AG04449 (cell line): Measurements from ENCODE around the gene EIF2D.
"Not testable (repeated sequence)": the region's sequence is repeated elsewhere in the genome, so short reads cannot be mapped to it uniquely, and the experiment has no call there.

ENCODE experiments used
- CTCF ChIA-PET: fragments of 350-600 bp; formaldehyde crosslinking; extraction: SDS; loops from one replicate; lab custom pipeline; 2021; ENCODE audit warnings: antibody characterized with exemption; lab: Yijun Ruan, JAX
- POLR2A ChIA-PET: fragments of 400-600, 350-600 bp; formaldehyde crosslinking; extraction: SDS; loops from one replicate; lab custom pipeline; 2020; ENCODE audit warnings: antibody characterized with exemption, inconsistent platforms; lab: Yijun Ruan, JAX
- DNase-seq: peaks from one replicate; pipeline ENCODE4 v3.0.0-alpha.2; 2010; ENCODE audit warnings: low read depth, low spot score
- H3K4me3 ChIP-seq: 2 replicates; pipeline ENCODE4 v1.5.1; 2011; ENCODE audit warnings: low read depth, mild to moderate bottlenecking, control low read depth, low read length
- TF ChIP-seq, protein P1 (sequence below): IDR thresholded peaks from one replicate; pipeline ENCODE4 v1.5.1; 2011; ENCODE audit warnings: mild to moderate bottlenecking, moderate library complexity, low read length, control low read depth, inconsistent platforms; ENCODE audit not compliant: insufficient read depth; ENCODE audit errors: missing control alignments

The EIF2D gene

DNA sequence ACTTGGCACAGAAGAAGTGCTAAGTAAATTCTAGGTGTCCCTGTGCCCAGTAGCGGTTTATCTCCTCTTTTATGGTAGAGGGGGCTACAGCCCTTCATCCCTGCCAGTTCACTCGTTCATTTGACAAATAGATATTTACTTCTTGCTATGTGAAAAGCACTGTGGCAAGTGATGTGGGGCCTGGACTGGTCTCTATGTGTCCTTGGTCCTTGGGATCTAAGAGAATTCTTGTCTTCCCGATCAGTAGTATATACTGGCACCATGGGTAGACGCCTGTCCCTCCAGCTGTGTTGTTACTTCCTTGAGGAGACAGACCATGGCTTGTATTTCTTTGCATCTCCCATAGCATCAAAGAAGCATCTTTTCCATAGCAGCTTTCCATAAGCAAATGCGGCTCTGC is 29.7 kb downstream of the EIF2D start:
- TF ChIP-seq, protein P1, sequence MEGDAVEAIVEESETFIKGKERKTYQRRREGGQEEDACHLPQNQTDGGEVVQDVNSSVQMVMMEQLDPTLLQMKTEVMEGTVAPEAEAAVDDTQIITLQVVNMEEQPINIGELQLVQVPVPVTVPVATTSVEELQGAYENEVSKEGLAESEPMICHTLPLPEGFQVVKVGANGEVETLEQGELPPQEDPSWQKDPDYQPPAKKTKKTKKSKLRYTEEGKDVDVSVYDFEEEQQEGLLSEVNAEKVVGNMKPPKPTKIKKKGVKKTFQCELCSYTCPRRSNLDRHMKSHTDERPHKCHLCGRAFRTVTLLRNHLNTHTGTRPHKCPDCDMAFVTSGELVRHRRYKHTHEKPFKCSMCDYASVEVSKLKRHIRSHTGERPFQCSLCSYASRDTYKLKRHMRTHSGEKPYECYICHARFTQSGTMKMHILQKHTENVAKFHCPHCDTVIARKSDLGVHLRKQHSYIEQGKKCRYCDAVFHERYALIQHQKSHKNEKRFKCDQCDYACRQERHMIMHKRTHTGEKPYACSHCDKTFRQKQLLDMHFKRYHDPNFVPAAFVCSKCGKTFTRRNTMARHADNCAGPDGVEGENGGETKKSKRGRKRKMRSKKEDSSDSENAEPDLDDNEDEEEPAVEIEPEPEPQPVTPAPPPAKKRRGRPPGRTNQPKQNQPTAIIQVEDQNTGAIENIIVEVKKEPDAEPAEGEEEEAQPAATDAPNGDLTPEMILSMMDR = no peak
- H3K4me3 ChIP-seq = no peak overlapping the region
- CTCF ChIA-PET = interaction anchor here (0.7 to 16.6 kb wide), 25 partner anchors 7 to 122 kb away, joined by 3 to 568 read pairs (median 12); partner anchors contain the start of genes EIF2D, IKBKE and RASSF5
- POLR2A ChIA-PET = no interaction called here
- no peak for DNase-seq

DNA sequence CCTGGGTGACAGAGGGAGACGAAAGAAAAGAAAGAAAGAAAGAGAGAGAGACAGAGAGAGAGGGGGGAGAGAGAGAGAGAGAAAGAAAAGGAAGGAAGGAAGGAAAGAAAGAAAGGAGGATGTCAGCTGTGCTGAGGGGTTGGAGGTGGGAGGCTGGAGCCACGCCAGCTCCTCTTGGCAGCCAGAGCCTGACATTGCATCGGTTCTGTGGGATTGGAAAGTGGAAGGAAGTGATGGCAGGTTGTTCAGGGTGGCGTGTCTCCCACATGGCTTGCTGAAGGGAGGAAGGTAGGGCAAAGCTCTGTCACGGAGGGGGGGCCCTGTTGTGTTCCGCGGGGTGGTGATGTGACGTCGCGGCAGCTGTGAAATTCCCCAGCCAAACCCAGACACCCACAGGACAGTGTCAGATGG is 30.7 kb downstream of the EIF2D start:
- DNase-seq = no peak
- TF ChIP-seq, protein P1 = no peak
- H3K4me3 ChIP-seq = no peak overlapping the region
- POLR2A ChIA-PET = no interaction called here
- CTCF ChIA-PET = interaction anchor here (0.7 to 16.6 kb wide), 11 partner anchors 12 to 580 kb away, joined by 3 to 568 read pairs (median 4); partner anchors contain the start of gene RASSF5

DNA sequence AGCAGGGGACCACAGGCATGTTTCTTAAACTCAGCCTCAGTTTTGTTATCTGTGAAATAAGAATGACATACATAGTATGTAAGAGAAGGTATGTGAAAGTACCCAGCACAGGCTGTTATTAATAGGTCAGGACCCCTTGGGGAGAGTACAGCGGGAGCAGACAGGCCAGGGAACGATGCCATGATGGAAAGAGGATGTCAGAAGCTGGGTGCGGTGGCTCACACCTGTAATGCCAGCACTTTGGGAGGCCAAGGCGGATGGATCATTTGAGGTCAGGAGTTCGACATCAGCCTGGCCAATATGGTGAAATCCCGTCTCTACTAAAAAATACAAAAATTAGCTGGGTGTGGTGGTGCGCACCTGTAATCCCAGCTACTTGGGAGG is 31.2 kb downstream of the EIF2D start:
- H3K4me3 ChIP-seq, DNase-seq, POLR2A ChIA-PET: not testable (repeated sequence)
- CTCF ChIA-PET = interaction anchor here (0.7 to 16.6 kb wide), 10 partner anchors 13 to 580 kb away, joined by 3 to 568 read pairs (median 4); partner anchors contain the start of gene RASSF5

DNA sequence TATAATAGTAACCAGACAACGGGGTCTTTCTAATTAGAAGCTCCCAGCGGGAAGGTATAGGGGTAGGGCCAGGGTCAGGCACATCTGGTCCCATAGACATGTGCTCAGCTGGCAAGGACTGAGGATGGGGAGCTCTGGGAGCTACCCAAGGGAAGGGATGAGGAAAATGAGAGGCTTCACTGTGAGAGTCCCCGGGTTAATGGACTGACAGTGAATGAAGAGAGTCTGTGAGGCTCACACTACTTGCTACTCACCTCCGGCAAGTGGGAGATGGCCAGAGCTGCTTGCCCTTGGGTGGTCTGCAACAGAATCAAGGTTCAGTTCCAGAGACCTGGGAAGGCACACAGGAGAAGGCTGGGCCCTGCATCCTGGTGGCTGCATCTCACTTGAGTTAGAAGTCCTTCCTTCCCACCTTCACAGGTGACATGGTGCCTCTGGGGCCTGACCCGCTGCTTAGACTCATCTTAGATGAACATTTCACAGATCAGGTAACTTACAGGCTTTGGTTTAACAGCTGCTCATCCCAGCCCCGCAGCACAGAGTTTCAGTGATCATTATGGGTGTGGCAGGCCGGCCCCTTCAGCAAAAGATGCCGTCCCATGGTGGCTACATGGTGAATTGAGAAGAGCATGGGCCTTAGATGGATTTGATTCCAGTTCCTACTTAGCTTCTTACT is 31.7 kb downstream of the EIF2D start:
- POLR2A ChIA-PET = no interaction called here
- TF ChIP-seq, protein P1 = no peak
- DNase-seq = no peak
- CTCF ChIA-PET = interaction anchor here (0.9 to 16.6 kb wide), 11 partner anchors 8 to 579 kb away, joined by 3 to 568 read pairs (median 6); partner anchors contain the start of gene RASSF5
- H3K4me3 ChIP-seq = no peak overlapping the region

DNA sequence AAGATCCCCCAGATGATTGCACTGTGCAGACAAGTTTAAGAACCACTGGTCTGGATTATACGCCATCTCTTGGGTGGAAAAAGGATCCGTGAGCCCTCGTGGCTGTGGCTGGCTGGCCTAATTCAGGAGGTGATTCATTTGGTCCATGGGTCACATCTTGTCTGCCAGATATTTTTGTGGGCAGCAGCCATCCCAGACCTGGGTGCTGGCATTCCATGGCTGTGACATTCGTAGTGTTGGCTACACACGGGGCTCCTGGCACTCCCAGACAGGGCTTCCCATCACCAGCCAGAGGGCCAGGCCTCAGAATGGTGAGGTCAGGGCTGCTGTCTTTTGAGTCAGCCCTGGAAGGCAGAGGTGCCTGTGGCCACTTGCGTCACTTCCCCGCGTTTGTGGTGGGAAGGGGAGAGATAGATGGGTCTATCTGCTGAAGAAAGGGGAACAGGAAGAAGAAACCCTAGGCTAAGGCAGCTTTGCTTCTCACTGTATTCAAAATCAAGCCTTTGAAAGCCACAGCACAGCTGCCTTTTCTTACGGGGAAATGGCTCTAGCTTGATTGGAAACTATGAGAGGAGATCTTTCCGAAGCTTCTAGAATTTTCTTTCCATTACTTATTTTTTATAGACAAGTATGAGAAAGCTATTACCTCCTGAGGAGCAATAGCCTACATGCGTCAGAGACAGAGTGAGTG is 32.4 kb downstream of the EIF2D start:
- TF ChIP-seq, protein P1 = no peak
- POLR2A ChIA-PET = no interaction called here
- no peak overlapping the region for H3K4me3 ChIP-seq

DNA sequence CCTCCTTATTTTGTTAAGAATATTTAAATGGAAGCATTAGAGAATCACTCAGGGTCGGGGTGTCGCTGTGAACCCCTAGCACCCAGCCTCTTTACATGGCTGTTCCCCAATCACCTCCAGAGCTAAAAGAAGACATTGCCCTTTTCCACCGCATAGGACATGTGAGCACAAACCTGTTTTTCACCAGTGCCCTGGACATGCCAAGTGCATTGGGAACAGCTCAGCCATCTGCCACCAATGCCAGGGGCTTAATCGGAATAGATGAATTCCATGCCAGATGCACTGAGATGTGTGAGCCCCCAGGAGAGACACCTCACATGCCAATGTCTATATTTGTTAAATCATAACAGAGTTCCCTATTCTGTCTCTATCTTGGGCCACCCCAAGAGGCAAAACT is 33.3 kb downstream of the EIF2D start:
- CTCF ChIA-PET = interaction anchor here (1.1 to 16.6 kb wide), 9 partner anchors 7 to 117 kb away, joined by 3 to 568 read pairs (median 6); partner anchors contain the start of genes EIF2D and RASSF5
- TF ChIP-seq, protein P1 = no peak
- POLR2A ChIA-PET = no interaction called here

More for the DNA sequence above, 32.4 kb downstream of the EIF2D start:
- no peak for DNase-seq
- CTCF ChIA-PET = interaction anchor here (0.9 to 16.6 kb wide), 9 partner anchors 6 to 101 kb away, joined by 3 to 568 read pairs (median 7); partner anchors contain the start of genes EIF2D and RASSF5

More for the DNA sequence above, 33.3 kb downstream of the EIF2D start:
- H3K4me3 ChIP-seq = no peak overlapping the region
- DNase-seq = no peak
